AG04450 (cell line): ENCODE measurements around the gene MYLK. TPM values are rescaled to one million over a fixed set of nuclear protein-coding genes. Genes with fewer than 3 reads are reported as not detected.
A peak's percentile ranks its signal among the peaks of the same experiment; 100 is the strongest.
"Not testable (repeated sequence)": the region's sequence is repeated elsewhere in the genome, so short reads cannot be mapped to it uniquely, and the experiment has no call there.

ENCODE experiments used
- CTCF ChIA-PET: fragments of 300-600, 350-600 bp; formaldehyde crosslinking; extraction: SDS; loops from one replicate; lab custom pipeline; 2022; ENCODE audit warnings: antibody characterized with exemption, inconsistent platforms; lab: Charles Lee
- POLR2A ChIA-PET: fragments of 350-600 bp; formaldehyde crosslinking; extraction: SDS; loops from one replicate; lab custom pipeline; 2021; ENCODE audit warnings: antibody characterized with exemption, inconsistent platforms; lab: Yijun Ruan, JAX
- DNase-seq: peaks from one replicate; pipeline ENCODE4 v3.0.0-alpha.2; 2011; ENCODE audit warnings: low read depth, low spot score
- H3K27ac ChIP-seq: one replicate; pipeline ENCODE4 v1.5.1; 2012; ENCODE audit warnings: low read depth, low read length, control low read depth
- H3K27me3 ChIP-seq: one replicate; pipeline ENCODE4 v1.6.0; 2012; ENCODE audit warnings: low read length; ENCODE audit not compliant: control insufficient read depth, insufficient read depth
- H3K4me3 ChIP-seq: 2 replicates; pipeline ENCODE4 v1.5.1; 2011; ENCODE audit warnings: mild to moderate bottlenecking, low read depth, low read length, control low read depth
- H3K9me3 ChIP-seq: 2 replicates; pipeline ENCODE4 v1.5.1; 2012; ENCODE audit warnings: low read length; ENCODE audit not compliant: control insufficient read depth, insufficient read depth
- CTCF ChIP-seq: IDR thresholded peaks from 2 replicates; pipeline ENCODE4 v1.5.1; 2011; ENCODE audit warnings: low read depth, low read length, control low read depth, inconsistent platforms
- polyA plus RNA-seq: library from polyadenylated mRNA; depleted of rRNA; stranded (reverse); fragments of >200 nt; gene quantifications from 2 replicates; pipeline ENCODE4 v1.2.3, GENCODE V29; 2011

The MYLK gene
- polyA plus RNA-seq, 1 experiment: 1,320 TPM

GRCh38 chr3:123724306-123724705 is 159.8 kb downstream of the MYLK start:
- Histone ChIP-seq H3K9me3 (no peaks in the 10 kb centered on the region), H3K4me3 (no peak overlapping the region), H3K27ac (no peak overlapping the region), H3K27me3 (no peaks in the 10 kb centered on the region)
- DNase-seq: no peak
- TF ChIP-seq CTCF: peak; percentile 61
- ChIA-PET POLR2A (interaction anchor here (0.5 to 1.7 kb wide), 3 partner anchors 8 to 25 kb away, joined by 4 to 6 read pairs (median 4); no protein-coding TSS in a partner anchor), CTCF (interaction anchor here (0.5 to 4.1 kb wide), 56 partner anchors 9 to 1833 kb away, joined by 3 to 60 read pairs (median 4); no protein-coding TSS in a partner anchor)

DNA sequence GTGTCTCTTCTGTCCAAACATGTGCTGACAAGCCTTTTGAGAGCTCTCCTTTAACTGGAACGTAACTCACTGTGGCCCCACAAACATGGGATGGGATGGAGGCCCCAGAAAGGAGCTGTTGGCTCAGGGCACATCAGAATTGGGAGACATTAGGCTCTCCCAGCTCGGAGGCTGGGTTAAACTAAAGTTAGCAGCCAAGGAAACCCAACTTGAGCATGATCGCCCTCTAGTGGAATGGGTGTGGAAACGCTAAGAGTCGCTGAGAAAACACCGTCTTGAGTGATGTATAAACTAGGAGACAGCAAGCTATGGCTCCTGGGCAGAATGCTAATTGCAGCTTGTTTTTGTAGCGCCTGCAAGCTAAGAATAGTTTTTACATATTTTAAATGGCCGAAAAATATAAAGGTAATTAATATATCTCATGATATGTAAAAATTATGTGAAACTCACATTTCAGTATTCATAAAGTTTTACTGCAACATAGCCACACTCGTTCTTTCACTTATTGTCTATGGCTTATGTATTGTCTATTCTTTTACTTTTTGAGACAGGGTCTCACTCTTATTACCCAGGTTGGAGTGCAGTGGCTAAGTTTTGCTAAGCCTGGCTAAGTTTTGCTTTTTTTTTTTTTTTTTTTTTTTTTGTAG is 160.5 kb downstream of the MYLK start:
- peak; percentile 92 for TF ChIP-seq CTCF
- Histone ChIP-seq H3K4me3 (no peak overlapping the region), H3K27ac (peak overlapping the region; percentile 39), H3K27me3 (no peaks in the 10 kb centered on the region), H3K9me3 (no peaks in the 10 kb centered on the region)
- DNase-seq: peak; percentile 63
- CTCF ChIA-PET: interaction anchor here (0.5 to 4.1 kb wide), 63 partner anchors 10 to 1833 kb away, joined by 3 to 60 read pairs (median 4); no protein-coding TSS in a partner anchor
- POLR2A ChIA-PET: interaction anchor here (0.5 to 1.7 kb wide), 5 partner anchors 9 to 748 kb away, joined by 3 to 6 read pairs (median 4); no protein-coding TSS in a partner anchor

- Histone ChIP-seq H3K9me3 (no peaks in the 10 kb centered on the region), H3K27me3 (no peaks in the 10 kb centered on the region), H3K4me3 (no peak overlapping the region), H3K27ac (no peak overlapping the region)
- POLR2A ChIA-PET: interaction anchor here (0.6 to 1.7 kb wide), 2 partner anchors 27 to 748 kb away, joined by 6 read pairs; no protein-coding TSS in a partner anchor
- no peak for DNase-seq
- no peak for TF ChIP-seq CTCF
- CTCF ChIA-PET: interaction anchor here (0.6 to 4.1 kb wide), 45 partner anchors 10 to 537 kb away, joined by 3 to 60 read pairs (median 5); no protein-coding TSS in a partner anchor
Observed at GRCh38 chr3:123723070-123723469, 161.1 kb downstream of the MYLK start.

DNA sequence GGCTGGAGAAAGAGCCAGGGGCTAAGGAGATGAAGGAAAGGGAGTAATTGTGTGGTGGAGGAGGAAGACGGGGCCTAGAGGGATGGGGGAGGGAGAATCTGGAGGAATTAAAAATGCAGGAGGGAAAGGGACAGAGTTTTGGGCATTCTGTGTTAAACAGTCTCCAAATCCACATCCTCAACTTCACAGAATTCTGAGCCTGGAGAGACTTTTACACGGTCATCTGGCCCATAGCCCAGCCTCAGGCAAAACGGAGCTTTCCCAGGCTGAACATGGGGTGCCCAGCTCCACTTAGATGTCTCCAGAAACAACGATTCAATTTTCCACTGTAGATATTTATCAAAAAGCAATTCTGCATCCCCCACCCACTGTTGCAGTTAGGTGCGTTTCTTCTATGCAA is 161.7 kb downstream of the MYLK start:
- ChIA-PET CTCF (interaction anchor here (0.6 to 4.1 kb wide), 11 partner anchors 11 to 196 kb away, joined by 3 to 60 read pairs (median 13); no protein-coding TSS in a partner anchor), POLR2A (no interaction called here)
- TF ChIP-seq CTCF: no peak
- no peaks in the 10 kb centered on the region for H3K9me3 ChIP-seq
- no peak overlapping the region for H3K27ac ChIP-seq
- DNase-seq: no peak
- H3K27me3 ChIP-seq: no peaks in the 10 kb centered on the region
- no peak overlapping the region for H3K4me3 ChIP-seq

GRCh38 chr3:123722021-123722420 is 162.1 kb downstream of the MYLK start:
- POLR2A ChIA-PET: no interaction called here
- no peak for DNase-seq
- CTCF ChIA-PET: interaction anchor here (1.1 to 4.1 kb wide), 4 partner anchors 20 to 80 kb away, joined by 4 to 60 read pairs (median 19); no protein-coding TSS in a partner anchor
- TF ChIP-seq CTCF: no peak
- no peak overlapping the region for H3K4me3 ChIP-seq
- H3K27ac ChIP-seq: no peak overlapping the region
- no peaks in the 10 kb centered on the region for H3K9me3 ChIP-seq
- H3K27me3 ChIP-seq: no peaks in the 10 kb centered on the region

DNA sequence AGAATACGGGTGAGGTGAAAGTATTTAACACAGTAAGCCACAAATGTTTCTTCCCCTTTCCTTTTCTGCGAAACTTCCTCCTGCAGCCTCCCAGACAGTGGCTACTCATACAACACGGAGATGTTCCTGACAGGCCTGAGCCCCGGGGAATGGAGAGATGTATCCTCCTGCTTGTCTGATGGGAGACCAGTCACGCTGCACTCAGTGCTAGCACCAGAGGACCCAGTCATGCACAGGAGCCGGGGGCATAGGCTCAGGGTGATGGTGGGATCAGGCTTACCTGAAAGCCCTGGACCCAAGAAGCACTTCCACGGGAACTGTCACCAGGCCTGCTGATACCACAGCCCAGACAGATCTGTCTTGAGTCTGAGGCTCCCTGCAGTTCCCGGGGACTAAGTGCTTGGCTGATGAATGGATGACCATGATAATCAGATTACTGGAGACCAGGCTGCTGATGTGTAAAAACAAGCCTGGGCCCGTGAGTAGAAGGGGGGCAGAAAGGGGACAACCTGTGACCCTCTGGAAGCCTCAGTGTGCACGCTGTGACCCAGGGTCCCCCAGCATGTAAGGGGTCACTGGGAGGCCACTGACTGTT is 162.9 kb downstream of the MYLK start:
- H3K27me3 ChIP-seq, H3K27ac ChIP-seq, H3K4me3 ChIP-seq, DNase-seq, POLR2A ChIA-PET, H3K9me3 ChIP-seq: not testable (repeated sequence)
- CTCF ChIA-PET: interaction anchor here (1.1 to 4.1 kb wide), 3 partner anchors 68 to 79 kb away, joined by 6 to 60 read pairs (median 10); no protein-coding TSS in a partner anchor
